Ectodermal cell (in vitro differentiated cells): ENCODE data around the gene LRRK1.

Experiments used
- H3K27ac ChIP-seq: 2 replicates; pipeline ENCODE4 v1.7.0; 2013; ENCODE audit warnings: mild to moderate bottlenecking, low read depth, low read length; ENCODE audit not compliant: insufficient read depth, poor library complexity, severe bottlenecking
- H3K27me3 ChIP-seq: 2 replicates; pipeline ENCODE4 v1.7.0; 2013; ENCODE audit warnings: mild to moderate bottlenecking, low read length; ENCODE audit not compliant: insufficient read depth, control insufficient read depth, poor library complexity, severe bottlenecking
- H3K36me3 ChIP-seq: one replicate; pipeline ENCODE4 v1.7.0; 2013; ENCODE audit warnings: low read length; ENCODE audit not compliant: control insufficient read depth, insufficient read depth
- H3K4me1 ChIP-seq: one replicate; pipeline ENCODE4 v1.7.0; 2013; ENCODE audit warnings: low read length; ENCODE audit not compliant: control insufficient read depth, insufficient read depth
- H3K4me3 ChIP-seq: 2 replicates; pipeline ENCODE4 v1.7.0; 2013; ENCODE audit warnings: low read depth, low read length, control low read depth; ENCODE audit not compliant: insufficient read depth
- H3K9me3 ChIP-seq: 2 replicates; pipeline ENCODE4 v1.7.0; 2013; ENCODE audit warnings: mild to moderate bottlenecking, low read length, moderate library complexity; ENCODE audit not compliant: control insufficient read depth
- WGBS, 2 experiments: methylation state at CpG; one replicate each; pipeline ENCODE4 v1.1.7; 2013; ENCODE audit warnings: missing lambda C conversion rate in 2 of 2; 5-methylcytosine and 5-hydroxymethylcytosine counted together

LRRK1 gene

DNA sequence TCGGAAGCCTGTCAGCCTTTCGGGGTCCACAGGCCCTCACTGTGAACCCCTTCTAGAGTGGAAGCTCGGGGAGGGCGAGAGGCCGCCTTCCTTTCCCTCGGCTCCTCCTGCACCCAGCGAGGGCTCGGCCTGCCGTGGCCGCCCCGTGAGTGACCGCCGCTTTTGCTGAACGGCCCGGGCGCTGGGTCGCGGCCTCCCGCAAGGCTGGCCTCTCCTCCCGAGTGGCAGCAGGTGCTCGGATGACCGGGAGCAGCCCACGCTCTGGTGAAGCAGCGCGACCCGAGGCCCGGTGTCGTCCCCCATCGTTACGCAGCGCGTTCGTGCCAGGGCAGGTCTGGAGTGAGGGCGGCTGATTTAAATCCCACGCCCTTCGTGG lies 53.8 kb downstream of the LRRK1 start:
- no peaks in the 10 kb centered on the region for H3K36me3 ChIP-seq
- no peaks in the 10 kb centered on the region for H3K4me1 ChIP-seq
- H3K27ac ChIP-seq: no peak overlapping the region
- H3K9me3 ChIP-seq: no peaks in the 10 kb centered on the region
- 26 to 28% methylated on average over 36 of the region's 36 CpGs for WGBS, 2 experiments
- peak overlapping the region; percentile 24 for H3K4me3 ChIP-seq
- peaks cover 65% of the 10 kb centered on the region for H3K27me3 ChIP-seq

DNA sequence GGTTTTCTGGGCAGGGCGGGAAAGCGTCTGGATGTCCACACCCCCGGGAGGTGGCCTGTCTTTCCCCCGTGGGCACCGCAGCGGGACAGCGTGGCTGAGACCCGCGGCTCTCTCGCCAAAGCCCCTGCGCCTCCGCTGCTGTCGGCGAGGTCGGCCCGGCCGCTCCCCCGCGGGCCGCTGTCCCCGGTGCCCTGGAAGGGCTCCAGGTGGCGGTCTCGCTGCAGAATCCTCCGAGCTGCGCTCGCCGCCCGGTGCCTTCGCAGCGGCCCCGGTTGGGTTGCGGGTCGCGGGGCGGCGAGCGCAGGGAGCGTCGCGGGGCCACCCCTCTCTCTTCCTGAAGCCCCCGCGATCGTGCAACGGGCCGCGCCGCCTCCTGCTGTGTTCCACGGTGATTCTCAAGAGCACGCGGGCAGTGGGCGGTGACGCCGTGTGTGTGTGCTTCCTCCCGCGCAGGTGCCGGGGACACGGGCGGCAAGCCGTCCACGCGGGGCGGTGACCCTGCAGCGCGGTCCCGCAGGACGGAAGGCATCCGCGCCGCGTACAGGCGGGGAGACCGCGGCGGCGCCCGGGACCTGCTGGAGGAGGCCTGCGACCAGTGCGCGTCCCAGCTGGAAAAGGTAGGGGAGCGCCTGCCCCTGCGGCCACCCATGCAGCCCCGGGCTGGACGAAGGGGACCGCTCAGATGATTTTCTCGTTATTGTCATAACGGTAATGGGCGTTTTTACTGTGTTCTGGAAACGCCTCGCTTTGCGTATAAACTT lies 54.4 kb downstream of the LRRK1 start:
- no peak overlapping the region for H3K27ac ChIP-seq
- H3K9me3 ChIP-seq: no peaks in the 10 kb centered on the region
- H3K27me3 ChIP-seq: peaks cover 66% of the 10 kb centered on the region
- WGBS, 2 experiments: 1% methylated on average over 90 of the region's 90 CpGs
- peak overlapping the region; percentile 24 for H3K4me3 ChIP-seq
- H3K36me3 ChIP-seq: no peaks in the 10 kb centered on the region
- H3K4me1 ChIP-seq: no peaks in the 10 kb centered on the region

DNA sequence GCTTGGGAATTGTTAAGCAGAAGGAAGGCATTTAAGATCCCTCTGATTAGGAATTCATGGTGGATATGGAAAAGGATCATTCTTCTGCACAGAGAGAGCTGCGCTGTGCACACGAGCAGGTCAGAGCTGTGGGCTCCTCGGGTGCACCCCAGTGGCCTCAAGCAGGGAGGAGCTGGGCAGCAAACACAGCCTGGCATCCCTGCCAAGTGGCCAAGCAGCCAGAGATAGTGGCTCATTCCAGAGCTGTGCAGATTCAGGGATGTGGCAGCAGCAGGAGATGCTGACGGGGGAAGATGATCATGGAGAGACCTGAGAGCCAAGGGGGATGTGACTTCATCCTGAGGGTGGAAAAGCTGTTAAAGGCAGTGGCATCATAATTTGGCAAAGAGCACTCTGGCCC lies 55.9 kb downstream of the LRRK1 start:
- Histone ChIP-seq H3K9me3 (no peaks in the 10 kb centered on the region), H3K4me1 (no peaks in the 10 kb centered on the region), H3K27me3 (peaks cover 66% of the 10 kb centered on the region), H3K36me3 (no peaks in the 10 kb centered on the region), H3K27ac (no peak overlapping the region), H3K4me3 (no peak overlapping the region)
- WGBS, 2 experiments: 72 to 74% methylated on average over 4 of the region's 4 CpGs

DNA sequence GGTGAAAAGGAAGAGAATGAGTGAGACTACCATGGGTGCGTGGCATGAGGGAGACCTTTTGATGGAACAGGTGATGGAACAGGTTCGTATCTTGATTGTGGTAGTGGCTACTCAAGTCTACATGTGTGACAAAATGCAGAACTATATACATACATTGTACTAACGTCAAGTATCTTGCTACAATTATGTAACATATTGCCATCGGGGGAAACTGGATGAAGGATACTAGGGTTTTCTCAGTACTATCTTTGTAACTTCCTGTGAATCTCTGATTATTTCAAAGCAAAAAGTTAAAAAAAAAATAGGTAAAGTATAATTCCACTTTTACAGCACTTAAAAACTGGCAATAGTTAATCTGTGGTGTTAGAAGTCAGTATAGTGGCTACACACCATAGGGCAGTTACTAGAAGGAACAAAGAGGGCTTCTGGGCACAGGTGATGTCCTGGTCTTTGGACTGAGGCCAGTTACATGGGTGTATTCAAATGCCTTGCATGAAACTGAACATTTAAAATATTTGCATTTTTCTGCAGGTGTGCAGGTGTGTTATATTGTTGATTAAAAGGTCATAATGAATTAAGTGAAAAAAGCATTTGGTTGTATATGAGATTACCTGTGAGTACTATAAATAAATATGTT lies 61.4 kb downstream of the LRRK1 start:
- Histone ChIP-seq H3K4me1 (no peaks in the 10 kb centered on the region), H3K4me3 (no peak overlapping the region), H3K27me3 (peaks cover 23% of the 10 kb centered on the region), H3K36me3 (no peaks in the 10 kb centered on the region), H3K9me3 (no peaks in the 10 kb centered on the region), H3K27ac (no peak overlapping the region)
- 73 to 82% methylated on average over 3 of the region's 4 CpGs for WGBS, 2 experiments

DNA sequence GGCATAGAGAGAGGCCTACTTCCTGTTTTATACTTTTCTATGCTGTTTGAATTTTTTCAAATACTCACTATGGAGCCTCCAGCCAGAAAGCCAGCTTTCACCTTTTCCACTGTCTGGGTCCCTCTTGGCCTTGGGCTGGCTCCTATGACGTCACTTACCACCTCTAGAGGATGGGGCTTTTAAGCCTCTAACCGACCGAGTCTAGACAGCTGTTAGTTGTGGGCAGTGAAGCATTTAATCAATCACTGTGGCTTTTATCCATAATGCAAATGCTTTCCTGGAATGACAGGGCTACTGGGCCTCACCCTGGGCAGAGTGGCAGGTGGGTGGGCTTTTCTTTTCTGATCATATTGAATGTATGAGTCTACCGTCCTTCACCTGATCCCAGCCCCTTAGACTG lies 61.9 kb downstream of the LRRK1 start:
- no peaks in the 10 kb centered on the region for H3K9me3 ChIP-seq
- no peak overlapping the region for H3K27ac ChIP-seq
- H3K4me1 ChIP-seq: peaks cover 2% of the 10 kb centered on the region
- H3K27me3 ChIP-seq: peaks cover 19% of the 10 kb centered on the region
- WGBS, 2 experiments: 70 to 88% methylated on average over 4 of the region's 4 CpGs
- H3K4me3 ChIP-seq: no peak overlapping the region
- H3K36me3 ChIP-seq: no peaks in the 10 kb centered on the region

DNA sequence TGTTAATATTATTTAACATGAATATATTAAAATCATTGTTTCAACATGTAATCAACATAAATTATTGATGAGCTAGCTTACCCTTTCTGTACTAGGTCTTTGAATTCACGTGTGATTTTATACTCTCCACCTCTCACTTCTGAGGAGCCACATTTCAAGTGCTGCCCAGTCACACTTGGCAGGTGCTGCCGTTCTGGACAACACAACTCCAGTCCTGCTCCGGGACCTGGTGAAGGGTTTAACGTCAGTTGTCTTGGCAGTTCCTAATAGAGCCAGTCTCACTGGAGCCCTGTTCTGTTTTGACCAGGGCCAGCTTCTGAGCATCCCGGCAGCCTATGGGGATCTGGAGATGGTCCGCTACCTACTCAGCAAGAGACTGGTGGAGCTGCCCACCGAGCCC lies 64.1 kb downstream of the LRRK1 start:
- Histone ChIP-seq H3K9me3 (no peaks in the 10 kb centered on the region), H3K27ac (no peak overlapping the region), H3K36me3 (no peaks in the 10 kb centered on the region), H3K27me3 (no peaks in the 10 kb centered on the region), H3K4me3 (no peak overlapping the region), H3K4me1 (peaks cover 4% of the 10 kb centered on the region)
- 94 to 96% methylated on average over 7 of the region's 7 CpGs for WGBS, 2 experiments

DNA sequence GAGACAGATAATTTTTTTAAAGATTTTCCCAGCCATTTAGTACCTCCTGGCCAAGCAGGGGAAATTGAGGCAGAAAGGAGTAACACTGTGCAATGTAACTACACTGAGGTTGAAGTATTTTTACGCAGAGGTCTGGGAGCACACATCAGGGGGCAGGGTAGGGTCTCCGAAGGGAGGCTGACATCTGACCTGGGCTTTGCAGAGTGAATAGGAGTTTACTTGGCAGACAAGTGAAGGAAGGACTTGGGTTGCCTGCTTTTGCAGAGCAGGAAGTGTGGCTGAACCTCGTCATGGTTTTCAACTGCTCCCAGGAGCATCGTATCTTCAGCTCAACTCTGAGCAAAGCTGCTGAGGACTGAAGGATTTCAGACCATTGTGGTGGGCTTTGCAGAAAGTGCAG lies 66.2 kb downstream of the LRRK1 start:
- no peak overlapping the region for H3K27ac ChIP-seq
- WGBS, 2 experiments: 80 to 85% methylated on average over 4 of the region's 4 CpGs
- H3K9me3 ChIP-seq: no peaks in the 10 kb centered on the region
- no peaks in the 10 kb centered on the region for H3K36me3 ChIP-seq
- no peaks in the 10 kb centered on the region for H3K27me3 ChIP-seq
- peaks cover 4% of the 10 kb centered on the region for H3K4me1 ChIP-seq
- H3K4me3 ChIP-seq: no peak overlapping the region

DNA sequence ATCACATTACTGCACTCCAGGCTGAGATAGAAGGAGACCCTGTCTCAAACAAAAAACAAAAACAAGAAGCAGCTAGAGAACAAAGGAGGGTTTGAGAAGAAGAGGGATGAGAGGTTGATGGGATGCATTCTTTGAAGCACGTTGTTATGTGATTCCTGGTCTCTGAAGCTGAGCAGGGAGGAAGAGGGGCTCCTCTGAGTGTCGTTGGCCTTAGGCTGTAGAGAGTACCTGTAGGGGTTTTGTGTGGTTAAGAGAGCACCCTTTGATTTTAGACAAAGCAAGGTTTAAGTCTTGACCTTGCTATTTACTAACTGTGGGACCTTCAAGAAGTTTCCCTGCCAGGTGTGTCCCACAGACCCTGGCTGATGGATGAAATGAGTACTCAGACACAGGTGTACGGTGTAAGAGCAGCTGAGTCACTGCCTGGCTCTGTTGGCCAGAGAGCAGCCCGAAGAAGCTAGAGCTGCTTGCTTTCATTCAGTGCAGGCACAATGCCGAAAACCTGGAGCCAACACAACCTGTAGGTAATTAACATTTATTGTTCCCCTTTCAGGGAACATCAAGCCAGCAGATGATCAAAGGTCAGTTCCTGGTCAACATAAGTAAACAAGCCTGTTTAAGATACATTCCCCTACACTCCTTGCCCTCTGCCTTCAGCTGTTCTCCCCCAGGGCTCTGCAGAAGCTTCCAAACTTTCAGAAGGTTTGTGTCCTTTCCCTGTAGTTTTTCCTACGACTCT lies 67.2 kb downstream of the LRRK1 start:
- H3K27ac ChIP-seq: no peak overlapping the region
- no peaks in the 10 kb centered on the region for H3K9me3 ChIP-seq
- no peak overlapping the region for H3K4me3 ChIP-seq
- H3K27me3 ChIP-seq: no peaks in the 10 kb centered on the region
- no peaks in the 10 kb centered on the region for H3K36me3 ChIP-seq
- peaks cover 4% of the 10 kb centered on the region for H3K4me1 ChIP-seq
- 57 to 63% methylated on average over 6 of the region's 6 CpGs for WGBS, 2 experiments

DNA sequence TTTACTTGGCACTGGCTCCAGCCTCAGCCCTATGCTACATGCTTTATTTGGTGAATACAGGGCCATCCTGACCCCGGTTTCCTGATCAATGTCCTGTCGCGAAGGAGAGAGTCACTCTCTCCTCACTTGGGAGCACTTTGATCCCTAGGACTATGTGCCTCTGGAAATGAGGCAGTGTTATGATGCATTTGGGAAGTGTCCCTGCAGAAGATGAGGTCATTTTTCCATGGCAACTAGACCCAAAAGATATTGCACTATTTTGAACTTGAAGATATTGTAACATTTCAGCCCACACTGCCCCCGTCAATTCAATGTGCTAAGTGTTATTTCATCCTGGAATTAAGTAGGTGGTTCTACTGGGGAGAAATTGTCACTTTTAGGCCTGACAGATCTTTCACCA lies 68.0 kb downstream of the LRRK1 start:
- 92 to 93% methylated on average over 3 to 4 of the region's 4 CpGs for WGBS, 2 experiments
- Histone ChIP-seq H3K4me3 (no peak overlapping the region), H3K36me3 (no peaks in the 10 kb centered on the region), H3K4me1 (peaks cover 4% of the 10 kb centered on the region), H3K27me3 (no peaks in the 10 kb centered on the region), H3K27ac (no peak overlapping the region), H3K9me3 (no peaks in the 10 kb centered on the region)

DNA sequence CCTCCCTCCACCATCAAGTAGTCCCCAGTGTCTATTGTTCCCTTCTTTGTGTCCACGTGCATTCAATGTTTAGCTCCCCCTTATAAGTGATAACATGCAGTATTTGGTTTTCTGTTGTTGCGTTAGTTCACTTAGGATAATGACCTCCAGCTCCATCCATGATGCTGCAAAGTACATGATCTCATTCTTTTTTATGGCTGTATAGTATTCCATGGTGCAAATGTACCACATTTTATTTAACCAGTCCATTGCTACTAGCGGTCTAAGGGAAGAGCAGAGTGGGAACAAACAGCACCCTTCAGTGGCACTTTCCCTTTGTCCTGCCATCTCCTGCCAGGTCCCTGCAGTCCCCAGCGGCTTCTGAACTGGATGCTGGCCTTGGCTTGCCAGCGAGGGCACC lies 69.1 kb downstream of the LRRK1 start:
- Histone ChIP-seq H3K9me3 (no peaks in the 10 kb centered on the region), H3K4me3 (no peak overlapping the region), H3K27me3 (no peaks in the 10 kb centered on the region), H3K27ac (no peak overlapping the region), H3K36me3 (no peaks in the 10 kb centered on the region), H3K4me1 (peaks cover 4% of the 10 kb centered on the region)
- WGBS, 2 experiments: 90 to 95% methylated on average over 3 to 5 of the region's 5 CpGs
